Measurements from ENCODE around the gene TNFRSF9.

DNA sequence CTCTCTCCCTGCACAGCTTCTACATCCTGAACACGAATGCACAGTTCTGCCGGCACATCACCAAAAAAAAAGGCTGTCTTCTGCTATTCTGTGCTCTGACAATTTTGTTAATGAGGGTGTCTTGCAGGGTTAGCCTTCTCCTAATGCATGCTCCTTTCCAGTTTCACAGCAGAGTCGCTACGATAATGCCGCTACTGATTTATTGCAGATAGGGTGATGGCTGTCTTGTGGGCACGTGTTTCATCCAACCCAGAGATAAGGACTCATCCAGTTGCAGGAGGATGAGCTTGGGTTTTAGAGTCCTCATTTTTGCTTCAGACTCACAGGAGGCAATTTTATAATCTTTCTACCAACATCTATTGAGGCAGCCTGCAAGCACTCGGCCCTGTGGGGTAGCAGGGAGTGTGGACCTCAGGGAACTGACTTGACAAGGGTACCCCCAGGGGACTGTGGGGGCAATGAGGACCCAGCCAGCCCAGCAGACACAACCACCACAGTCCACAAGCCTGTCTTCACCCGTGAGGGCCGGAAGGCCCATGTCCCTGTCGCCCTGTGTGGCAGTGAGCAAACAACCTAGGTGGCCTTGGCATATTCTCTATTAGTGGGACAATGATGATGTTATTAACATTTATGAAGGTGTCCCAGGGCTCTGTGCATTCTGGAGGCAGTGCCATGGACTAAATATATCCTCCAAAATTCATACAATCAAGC, 72.4 kb downstream of the TNFRSF9 start:
- TF ChIP-seq, protein P1, sequence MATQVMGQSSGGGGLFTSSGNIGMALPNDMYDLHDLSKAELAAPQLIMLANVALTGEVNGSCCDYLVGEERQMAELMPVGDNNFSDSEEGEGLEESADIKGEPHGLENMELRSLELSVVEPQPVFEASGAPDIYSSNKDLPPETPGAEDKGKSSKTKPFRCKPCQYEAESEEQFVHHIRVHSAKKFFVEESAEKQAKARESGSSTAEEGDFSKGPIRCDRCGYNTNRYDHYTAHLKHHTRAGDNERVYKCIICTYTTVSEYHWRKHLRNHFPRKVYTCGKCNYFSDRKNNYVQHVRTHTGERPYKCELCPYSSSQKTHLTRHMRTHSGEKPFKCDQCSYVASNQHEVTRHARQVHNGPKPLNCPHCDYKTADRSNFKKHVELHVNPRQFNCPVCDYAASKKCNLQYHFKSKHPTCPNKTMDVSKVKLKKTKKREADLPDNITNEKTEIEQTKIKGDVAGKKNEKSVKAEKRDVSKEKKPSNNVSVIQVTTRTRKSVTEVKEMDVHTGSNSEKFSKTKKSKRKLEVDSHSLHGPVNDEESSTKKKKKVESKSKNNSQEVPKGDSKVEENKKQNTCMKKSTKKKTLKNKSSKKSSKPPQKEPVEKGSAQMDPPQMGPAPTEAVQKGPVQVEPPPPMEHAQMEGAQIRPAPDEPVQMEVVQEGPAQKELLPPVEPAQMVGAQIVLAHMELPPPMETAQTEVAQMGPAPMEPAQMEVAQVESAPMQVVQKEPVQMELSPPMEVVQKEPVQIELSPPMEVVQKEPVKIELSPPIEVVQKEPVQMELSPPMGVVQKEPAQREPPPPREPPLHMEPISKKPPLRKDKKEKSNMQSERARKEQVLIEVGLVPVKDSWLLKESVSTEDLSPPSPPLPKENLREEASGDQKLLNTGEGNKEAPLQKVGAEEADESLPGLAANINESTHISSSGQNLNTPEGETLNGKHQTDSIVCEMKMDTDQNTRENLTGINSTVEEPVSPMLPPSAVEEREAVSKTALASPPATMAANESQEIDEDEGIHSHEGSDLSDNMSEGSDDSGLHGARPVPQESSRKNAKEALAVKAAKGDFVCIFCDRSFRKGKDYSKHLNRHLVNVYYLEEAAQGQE (IDR thresholded peaks at IDR 0.05; ENCODE audit: low read depth, low read length), result no peak
- TF ChIP-seq, protein P2, sequence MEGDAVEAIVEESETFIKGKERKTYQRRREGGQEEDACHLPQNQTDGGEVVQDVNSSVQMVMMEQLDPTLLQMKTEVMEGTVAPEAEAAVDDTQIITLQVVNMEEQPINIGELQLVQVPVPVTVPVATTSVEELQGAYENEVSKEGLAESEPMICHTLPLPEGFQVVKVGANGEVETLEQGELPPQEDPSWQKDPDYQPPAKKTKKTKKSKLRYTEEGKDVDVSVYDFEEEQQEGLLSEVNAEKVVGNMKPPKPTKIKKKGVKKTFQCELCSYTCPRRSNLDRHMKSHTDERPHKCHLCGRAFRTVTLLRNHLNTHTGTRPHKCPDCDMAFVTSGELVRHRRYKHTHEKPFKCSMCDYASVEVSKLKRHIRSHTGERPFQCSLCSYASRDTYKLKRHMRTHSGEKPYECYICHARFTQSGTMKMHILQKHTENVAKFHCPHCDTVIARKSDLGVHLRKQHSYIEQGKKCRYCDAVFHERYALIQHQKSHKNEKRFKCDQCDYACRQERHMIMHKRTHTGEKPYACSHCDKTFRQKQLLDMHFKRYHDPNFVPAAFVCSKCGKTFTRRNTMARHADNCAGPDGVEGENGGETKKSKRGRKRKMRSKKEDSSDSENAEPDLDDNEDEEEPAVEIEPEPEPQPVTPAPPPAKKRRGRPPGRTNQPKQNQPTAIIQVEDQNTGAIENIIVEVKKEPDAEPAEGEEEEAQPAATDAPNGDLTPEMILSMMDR (IDR thresholded peaks at IDR 0.05), result no peak
- TF ChIP-seq, protein P3, sequence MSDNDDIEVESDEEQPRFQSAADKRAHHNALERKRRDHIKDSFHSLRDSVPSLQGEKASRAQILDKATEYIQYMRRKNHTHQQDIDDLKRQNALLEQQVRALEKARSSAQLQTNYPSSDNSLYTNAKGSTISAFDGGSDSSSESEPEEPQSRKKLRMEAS (IDR thresholded peaks at IDR 0.05; ENCODE audit: low read depth), result no peak
- TF ChIP-seq NFIC (IDR thresholded peaks at IDR 0.05; ENCODE audit: borderline replicate concordance), result no peak
- no peak for TF ChIP-seq CHD2 (IDR thresholded peaks at IDR 0.05; ENCODE audit: low read length, partially characterized antibody)
